Upper lobe of right lung (tissue), 1 donor: Measurements from ENCODE around the gene ITGAX. TPM values are rescaled to one million over a fixed set of nuclear protein-coding genes. Genes with fewer than 3 reads are reported as not detected.
A peak's percentile ranks its signal among the peaks of the same experiment; 100 is the strongest.

ENCODE experiments used
- ATAC-seq: fragments of 200-7000 bp; cut with Tn5 transposase; one replicate; pipeline ENCODE4 v1.9.1; 2020; ENCODE audit warnings: mild to moderate bottlenecking, moderate library complexity
- DNase-seq: peaks from one replicate; pipeline ENCODE4 v3.0.0-alpha.2; 2020
- H3K27ac ChIP-seq: fragments of 200-600 bp; one replicate; pipeline ENCODE4 v1.8.0; 2022
- H3K27me3 ChIP-seq: fragments of 200-600 bp; one replicate; pipeline ENCODE4 v1.8.0; 2022; ENCODE audit warnings: mild to moderate bottlenecking
- H3K36me3 ChIP-seq: fragments of 200-600 bp; one replicate; pipeline ENCODE4 v1.8.0; 2022
- H3K4me1 ChIP-seq: fragments of 200-600 bp; one replicate; pipeline ENCODE4 v1.8.0; 2022
- H3K4me3 ChIP-seq: fragments of 200-600 bp; one replicate; pipeline ENCODE4 v1.8.0; 2022; ENCODE audit warnings: mild to moderate bottlenecking
- H3K9me3 ChIP-seq: fragments of 200-600 bp; one replicate; pipeline ENCODE4 v1.8.0; 2022
- CTCF ChIP-seq: fragments of 200-600 bp; IDR thresholded peaks from one replicate; pipeline ENCODE4 v1.8.0; 2022; ENCODE audit warnings: antibody characterized with exemption
- intact Hi-C: fragments of 100-400 bp; cut with DNase I; formaldehyde crosslinking; loops from one replicate; pipeline ENCODE4 v1.11.0; 2022
- total RNA-seq: library from RNA; stranded (reverse); fragmentation: NEBNext Ultra II Directional; extraction: Animal tissue kit (Norgen Biotek cat#: 25700); gene quantifications from one replicate; pipeline ENCODE4 v1.2.1, GENCODE V29; 2021
- donor health status: DM: no; HTN: yes; CAD: no; lungs with severe emphysema.

The ITGAX gene
- total RNA-seq, 1 donor from 2014 or later, result 184 TPM

- no peaks in the 10 kb centered on the region for H3K36me3 ChIP-seq
- TF ChIP-seq CTCF, result no peak
- peak; percentile 51 for ATAC-seq
- H3K9me3 ChIP-seq, result no peaks in the 10 kb centered on the region
- H3K4me1 ChIP-seq, result no peaks in the 10 kb centered on the region
- H3K4me3 ChIP-seq, result no peak overlapping the region
- H3K27ac ChIP-seq, result peak overlapping the region; percentile 80
- intact Hi-C loops, result no loop called here
- H3K27me3 ChIP-seq, result no peaks in the 10 kb centered on the region
- DNase-seq, result no peak
Measured at GRCh38 chr16:31351942-31352325, 3.0 kb upstream of the ITGAX start.

GRCh38 chr16:31352376-31353115, 2.4 kb upstream of the ITGAX start:
- Histone ChIP-seq H3K9me3 (no peaks in the 10 kb centered on the region), H3K4me3 (no peak overlapping the region), H3K36me3 (no peaks in the 10 kb centered on the region), H3K4me1 (no peaks in the 10 kb centered on the region), H3K27me3 (no peaks in the 10 kb centered on the region), H3K27ac (peak overlapping the region; percentile 80)
- no peak for TF ChIP-seq CTCF
- ATAC-seq, result peak; percentile 56
- no peak for DNase-seq
- intact Hi-C loops, result no loop called here

GRCh38 chr16:31355431-31356100, 590 bp downstream of the ITGAX start:
- DNase-seq (no peak), ATAC-seq (no peak)
- Histone ChIP-seq H3K4me3 (peak overlapping the region; percentile 37), H3K27ac (peak overlapping the region; percentile 63), H3K36me3 (no peaks in the 10 kb centered on the region), H3K9me3 (no peaks in the 10 kb centered on the region), H3K27me3 (no peaks in the 10 kb centered on the region), H3K4me1 (no peaks in the 10 kb centered on the region)
- TF ChIP-seq CTCF, result no peak
- intact Hi-C loops, result no loop called here

GRCh38 chr16:31356566-31357323, 1.8 kb downstream of the ITGAX start:
- no peaks in the 10 kb centered on the region for H3K9me3 ChIP-seq
- no peak for DNase-seq
- H3K4me1 ChIP-seq, result no peaks in the 10 kb centered on the region
- no peaks in the 10 kb centered on the region for H3K27me3 ChIP-seq
- TF ChIP-seq CTCF, result no peak
- ATAC-seq, result peak; percentile 7
- intact Hi-C loops, result no loop called here
- H3K36me3 ChIP-seq, result no peaks in the 10 kb centered on the region
- H3K27ac ChIP-seq, result no peak overlapping the region
- peak overlapping the region; percentile 37 for H3K4me3 ChIP-seq

DNA sequence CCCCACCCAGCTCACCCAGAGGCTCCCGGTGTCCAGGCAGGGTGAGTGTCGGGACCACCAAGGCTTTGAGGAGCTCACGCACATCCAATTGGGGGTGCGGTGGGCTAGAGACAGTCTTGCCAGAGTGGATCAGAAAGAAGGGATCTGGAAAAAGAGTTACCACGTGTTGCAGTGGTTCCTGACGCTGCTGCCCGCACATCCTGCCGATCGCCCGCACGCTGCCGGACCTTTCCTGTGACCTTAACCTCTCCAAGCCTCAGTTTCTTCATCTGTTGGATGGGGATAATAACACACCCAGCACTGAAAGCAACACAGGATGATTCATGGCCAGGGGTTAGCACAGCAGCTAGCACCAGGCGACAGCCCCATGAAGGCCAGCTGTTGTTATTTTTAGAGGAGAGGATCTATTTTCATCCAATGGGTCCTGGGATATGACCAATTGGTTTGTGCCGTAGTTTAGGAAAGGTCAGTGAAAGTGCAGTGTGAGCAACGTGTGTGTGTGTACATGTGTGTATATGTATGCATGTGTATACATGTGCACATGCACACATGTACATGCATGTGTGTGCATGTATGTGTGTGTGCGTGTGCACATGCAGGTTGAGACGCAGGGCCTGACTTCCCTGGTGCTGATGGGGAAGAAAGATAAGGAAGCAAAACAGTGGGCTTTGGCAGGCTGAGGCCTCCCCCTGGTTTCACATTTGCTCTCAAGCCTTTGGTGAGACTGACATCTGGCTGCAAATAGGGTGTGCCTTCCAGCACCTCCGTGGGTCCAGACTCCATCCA, 2.5 kb downstream of the ITGAX start:
- no peak overlapping the region for H3K27ac ChIP-seq
- intact Hi-C loops, result no loop called here
- no peaks in the 10 kb centered on the region for H3K27me3 ChIP-seq
- no peak for TF ChIP-seq CTCF
- DNase-seq (no peak), ATAC-seq (no peak)
- H3K4me1 ChIP-seq, result no peaks in the 10 kb centered on the region
- no peaks in the 10 kb centered on the region for H3K9me3 ChIP-seq
- peak overlapping the region; percentile 37 for H3K4me3 ChIP-seq
- no peaks in the 10 kb centered on the region for H3K36me3 ChIP-seq
